Sigmoid colon (tissue), 4 donors: ENCODE data around the gene ZNF559.

Experiments used
- EP300 ChIP-seq, 4 donors: sonication (generic); formaldehyde crosslinking; IDR thresholded peaks; one replicate each; pipeline ENCODE4 v1.6.1; 2017; ENCODE audit warnings: antibody characterized with exemption in 4 of 4
- TF ChIP-seq, protein P1 (sequence below), 4 experiments: fragments of 450-650 bp in 3 of 4; fragments of 200-600 bp in 1 of 4; IDR thresholded peaks; one replicate each; pipeline ENCODE4 v1.5.1; 2016 to 2019; ENCODE audit warnings: antibody characterized with exemption in 4 of 4, mild to moderate bottlenecking in 3 of 4, moderate library complexity in 2 of 4

- TF ChIP-seq, protein P1, sequence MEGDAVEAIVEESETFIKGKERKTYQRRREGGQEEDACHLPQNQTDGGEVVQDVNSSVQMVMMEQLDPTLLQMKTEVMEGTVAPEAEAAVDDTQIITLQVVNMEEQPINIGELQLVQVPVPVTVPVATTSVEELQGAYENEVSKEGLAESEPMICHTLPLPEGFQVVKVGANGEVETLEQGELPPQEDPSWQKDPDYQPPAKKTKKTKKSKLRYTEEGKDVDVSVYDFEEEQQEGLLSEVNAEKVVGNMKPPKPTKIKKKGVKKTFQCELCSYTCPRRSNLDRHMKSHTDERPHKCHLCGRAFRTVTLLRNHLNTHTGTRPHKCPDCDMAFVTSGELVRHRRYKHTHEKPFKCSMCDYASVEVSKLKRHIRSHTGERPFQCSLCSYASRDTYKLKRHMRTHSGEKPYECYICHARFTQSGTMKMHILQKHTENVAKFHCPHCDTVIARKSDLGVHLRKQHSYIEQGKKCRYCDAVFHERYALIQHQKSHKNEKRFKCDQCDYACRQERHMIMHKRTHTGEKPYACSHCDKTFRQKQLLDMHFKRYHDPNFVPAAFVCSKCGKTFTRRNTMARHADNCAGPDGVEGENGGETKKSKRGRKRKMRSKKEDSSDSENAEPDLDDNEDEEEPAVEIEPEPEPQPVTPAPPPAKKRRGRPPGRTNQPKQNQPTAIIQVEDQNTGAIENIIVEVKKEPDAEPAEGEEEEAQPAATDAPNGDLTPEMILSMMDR (IDR thresholded peaks at IDR 0.05), result no peak
- no peak for TF ChIP-seq EP300 (IDR thresholded peaks at IDR 0.05)
Measured at GRCh38 chr19:9323557-9323918, 441 bp upstream of the ZNF559 start.
